ENCODE results near the gene STK17B.

GRCh38 chr2:196105951-196106350, 65.4 kb downstream of the STK17B start:
- TF ChIP-seq CTCF (IDR thresholded peaks at IDR 0.05) (no peak), POLR2A (IDR thresholded peaks at IDR 0.05) (no peak), POLR2AphosphoS5 (IDR thresholded peaks at IDR 0.05) (no peak)
